CD4-positive, alpha-beta T cell treated with Interleukin-1 beta for 1 hour (primary cell): ENCODE results near the gene LRRC53.

Experiments used
- DNase-seq, 2 donors: peaks; one replicate each; pipeline ENCODE4 v3.0.0-alpha.2; 2020 to 2022

LRRC53 gene

DNA sequence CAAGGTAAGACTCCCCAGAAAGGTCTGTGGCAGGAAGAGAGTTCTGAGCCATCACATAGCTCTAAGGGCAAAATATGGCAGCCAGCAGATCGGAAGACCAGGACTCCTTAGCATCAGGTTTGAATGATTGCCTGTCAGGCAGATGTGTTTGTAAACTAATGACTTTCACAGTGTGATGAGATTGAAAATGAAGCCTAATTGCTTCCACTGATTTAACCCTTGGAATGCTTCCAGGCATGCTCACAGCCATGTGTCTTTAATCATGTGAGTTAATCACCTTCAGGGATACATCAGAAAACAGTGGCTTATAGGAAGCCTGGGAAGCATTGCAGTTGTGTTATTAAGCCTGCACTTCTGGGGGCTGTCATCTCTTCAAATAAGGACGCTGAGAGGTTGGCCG is 82.8 kb downstream of the LRRC53 start:
- no peak for DNase-seq

DNA sequence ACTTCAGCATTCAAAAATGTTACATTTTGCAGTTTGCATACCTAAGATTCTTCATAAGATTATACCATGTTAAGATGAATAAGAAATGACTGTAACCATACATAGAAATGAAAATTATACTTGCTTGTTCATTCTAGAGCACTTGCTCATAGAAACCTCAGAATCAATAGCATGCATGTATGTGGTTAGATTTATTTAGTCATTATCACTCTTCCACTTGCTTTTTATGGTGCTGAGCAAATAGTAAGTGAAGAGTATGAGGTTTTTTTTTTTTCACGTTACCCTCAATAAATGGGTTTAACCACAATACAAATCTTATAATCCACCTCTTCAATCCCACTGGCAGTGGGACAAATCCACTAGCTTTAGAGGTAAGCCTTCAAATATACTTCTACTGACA is 84.7 kb downstream of the LRRC53 start:
- DNase-seq: no peak

DNA sequence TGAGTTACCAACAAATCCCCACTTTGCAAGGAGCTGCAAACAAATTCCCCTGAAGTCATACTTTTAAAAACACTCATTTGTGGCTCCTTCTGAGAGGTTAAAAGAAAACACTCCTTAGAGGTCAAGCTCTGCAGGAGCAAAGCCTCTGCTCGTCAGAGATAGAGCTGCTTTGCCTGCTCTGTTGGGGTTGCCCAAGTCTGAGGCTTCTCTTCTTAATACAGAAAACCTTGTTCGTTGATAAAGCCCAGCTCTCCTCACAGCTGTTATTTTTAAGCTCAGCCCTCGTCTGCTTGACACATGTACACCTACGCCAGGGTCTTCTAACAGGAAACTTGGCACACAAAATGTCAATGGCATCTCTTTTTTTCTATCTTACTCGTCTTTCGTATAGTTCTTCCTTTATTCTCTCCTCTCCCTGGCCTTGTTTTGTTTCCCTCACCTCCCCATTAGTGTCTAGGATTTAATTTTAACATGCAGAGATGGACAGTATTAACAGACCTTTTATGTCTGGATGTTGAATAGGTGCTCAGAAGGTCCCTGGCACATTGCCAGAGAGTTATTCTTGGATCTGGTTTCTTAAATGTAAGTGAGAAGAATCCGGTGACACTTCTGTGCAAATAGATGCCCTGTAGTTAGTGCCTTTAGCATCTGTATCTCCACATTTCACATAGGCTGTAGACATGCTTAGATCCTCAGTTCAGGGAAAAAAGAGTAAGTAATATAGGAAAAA is 86.0 kb downstream of the LRRC53 start:
- no peak for DNase-seq

DNA sequence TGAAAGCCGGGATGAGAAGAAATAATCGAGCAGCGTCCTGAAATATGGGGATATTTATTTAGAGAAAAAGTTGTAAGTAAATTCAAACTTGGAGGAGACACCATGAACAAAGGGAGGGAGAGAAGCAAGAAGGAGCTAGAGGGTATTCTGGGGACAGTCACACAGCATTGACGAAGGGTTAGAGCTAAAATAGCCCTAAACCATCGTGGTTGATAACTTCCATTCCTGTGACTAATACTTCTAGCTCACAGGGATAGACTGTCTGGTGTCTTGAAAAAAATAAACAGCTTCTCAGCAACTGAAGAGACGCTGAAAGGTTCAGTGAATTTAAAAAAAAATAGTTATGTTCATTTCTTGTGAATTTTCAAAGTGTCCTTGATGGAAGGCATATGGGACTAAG is 86.7 kb downstream of the LRRC53 start:
- no peak for DNase-seq

- DNase-seq: no peak
Measured at GRCh38 chr1:74423471-74423870, 88.9 kb downstream of the LRRC53 start.

DNA sequence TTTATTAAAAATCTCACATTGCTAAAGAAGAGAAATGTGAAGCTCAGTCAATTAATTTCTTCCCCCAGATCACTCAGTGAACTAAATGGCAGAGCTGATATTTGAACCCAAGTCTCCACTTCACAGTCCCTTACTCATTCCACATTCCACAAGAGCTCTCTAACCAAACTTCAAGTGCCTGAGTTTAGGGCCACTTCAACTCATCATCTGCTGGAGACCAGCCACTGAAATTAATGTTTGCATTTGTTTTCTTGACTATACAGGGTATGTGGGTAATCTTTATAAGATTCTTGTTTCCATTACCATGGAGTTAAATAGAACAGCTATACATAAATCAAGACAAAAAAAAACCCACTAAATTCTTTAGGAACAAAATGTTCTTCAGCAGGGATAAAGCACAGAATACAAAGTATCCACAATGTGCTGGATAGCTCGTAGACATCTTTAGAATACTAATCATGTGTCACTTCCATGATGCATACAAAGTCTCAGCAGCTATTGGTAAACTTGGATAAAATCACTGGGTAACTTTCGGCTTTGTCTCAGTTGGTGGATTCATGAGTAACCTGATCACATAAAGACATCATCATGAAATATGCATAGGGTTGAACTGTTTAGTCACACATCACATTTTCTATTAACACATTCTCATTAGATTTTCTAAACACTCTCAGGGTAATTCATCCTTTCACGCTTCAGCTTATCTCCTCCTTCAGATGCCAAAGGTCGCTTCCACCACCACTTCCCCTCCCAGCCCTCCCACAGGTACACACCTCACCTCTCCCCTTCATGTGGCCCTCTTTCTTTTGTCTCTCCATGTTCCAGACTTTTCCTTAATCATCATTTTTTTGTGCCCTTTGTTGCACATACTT is 89.8 kb downstream of the LRRC53 start:
- DNase-seq: no peak

- no peak for DNase-seq
Measured at GRCh38 chr1:74420467-74420866, 91.9 kb downstream of the LRRC53 start.
